GM18858 (cell line): Measurements from ENCODE around the gene CELF2.
"Not testable (repeated sequence)": the region's sequence is repeated elsewhere in the genome, so short reads cannot be mapped to it uniquely, and the experiment has no call there.

Experiments used
- ATAC-seq: cut with Tn5 transposase; IDR thresholded peaks from one replicate; pipeline ENCODE4 v1.9.1; 2021; ENCODE audit not compliant: unreplicated experiment

CELF2 gene

GRCh38 chr10:11017570-11018431, at the start of gene CELF2:
CELF2 (plus strand) TSS chr10:11017872; CDS start chr10:11018090, 218 bp downstream.
- peak; percentile 69 for ATAC-seq

- no peak for ATAC-seq
Observed at GRCh38 chr10:10968257-10968588, 49.4 kb upstream of the CELF2 start.

- ATAC-seq: no peak
Observed at GRCh38 chr10:10973310-10973709, 44.4 kb upstream of the CELF2 start.

- no peak for ATAC-seq
Observed at GRCh38 chr10:10975647-10976046, 42.0 kb upstream of the CELF2 start.

GRCh38 chr10:10976652-10977051, 41.0 kb upstream of the CELF2 start:
- ATAC-seq: no peak

GRCh38 chr10:10977226-10977956, 40.3 kb upstream of the CELF2 start:
- ATAC-seq: no peak

GRCh38 chr10:10977978-10978377, 39.7 kb upstream of the CELF2 start:
- no peak for ATAC-seq

- no peak for ATAC-seq
Observed at GRCh38 chr10:10985361-10985760, 32.3 kb upstream of the CELF2 start.

GRCh38 chr10:10986606-10987005, 31.1 kb upstream of the CELF2 start:
- no peak for ATAC-seq

- ATAC-seq: no peak
Observed at GRCh38 chr10:10987111-10987510, 30.6 kb upstream of the CELF2 start.

- no peak for ATAC-seq
Observed at GRCh38 chr10:10989669-10990068, 28.0 kb upstream of the CELF2 start.

GRCh38 chr10:10991144-10991543, 26.5 kb upstream of the CELF2 start:
- no peak for ATAC-seq

- ATAC-seq: no peak
Observed at GRCh38 chr10:10992072-10992471, 25.6 kb upstream of the CELF2 start.

GRCh38 chr10:10992961-10993714, 24.5 kb upstream of the CELF2 start:
- no peak for ATAC-seq

- ATAC-seq: no peak
Observed at GRCh38 chr10:10993785-10994184, 23.9 kb upstream of the CELF2 start.

GRCh38 chr10:10994360-10994759, 23.3 kb upstream of the CELF2 start:
- ATAC-seq: no peak

- ATAC-seq: no peak
Observed at GRCh38 chr10:10995120-10995519, 22.6 kb upstream of the CELF2 start.

GRCh38 chr10:10996966-10997620, 20.6 kb upstream of the CELF2 start:
- ATAC-seq: no peak

- ATAC-seq: not testable (repeated sequence)
Observed at GRCh38 chr10:10999501-10999900, 18.2 kb upstream of the CELF2 start.

GRCh38 chr10:11002485-11002884, 15.2 kb upstream of the CELF2 start:
- no peak for ATAC-seq

GRCh38 chr10:11002916-11003315, 14.8 kb upstream of the CELF2 start:
- ATAC-seq: no peak
